GM18507 (cell line): ENCODE measurements around the gene SND1.
A peak's percentile ranks its signal among the peaks of the same experiment; 100 is the strongest.
"Not testable (repeated sequence)": the region's sequence is repeated elsewhere in the genome, so short reads cannot be mapped to it uniquely, and the experiment has no call there.

ENCODE experiments used
- DNase-seq: peaks from one replicate; pipeline ENCODE4 v3.0.0; 2011; ENCODE audit warnings: low read depth; ENCODE audit not compliant: insufficient read length; ENCODE audit errors: extremely low spot score
- FAIRE-seq: peaks from 2 replicates; lab custom pipeline; 2011; peaks lifted over from hg19 to GRCh38; lab: Jason Lieb, UNC

Gene SND1

DNA sequence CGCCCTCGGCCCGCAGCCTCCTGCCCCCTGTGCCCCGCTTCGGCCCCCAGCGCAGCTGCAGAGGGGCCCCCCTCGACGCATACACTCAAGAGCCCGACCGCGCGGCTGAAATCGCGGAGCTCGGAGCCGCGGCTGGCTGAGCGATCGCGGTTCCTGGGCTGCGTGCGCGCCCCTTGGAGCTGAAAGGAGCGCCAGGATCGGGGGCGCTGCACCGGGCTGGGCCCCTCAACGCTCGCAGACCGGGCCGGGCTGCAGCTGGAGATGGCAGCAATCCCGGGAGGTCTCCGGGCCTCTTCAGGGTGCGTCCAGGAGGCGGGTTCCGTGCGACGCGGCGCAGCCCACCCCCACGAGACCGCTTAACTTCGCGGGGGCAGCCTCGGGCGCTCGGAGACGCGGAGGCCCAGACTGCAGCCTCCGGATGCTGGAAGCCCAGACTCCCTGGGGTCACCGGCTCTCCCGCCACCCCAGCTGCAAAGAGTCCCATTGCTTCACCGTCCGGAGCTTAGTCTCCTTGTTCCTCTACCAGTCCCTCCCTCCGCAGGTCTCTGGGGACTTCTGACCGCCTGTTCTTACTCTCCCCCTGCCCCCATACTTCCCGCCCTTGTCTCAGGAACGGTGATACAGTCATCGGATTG lies 452.2 kb downstream of the SND1 start:
- peak; percentile 38 for DNase-seq

DNA sequence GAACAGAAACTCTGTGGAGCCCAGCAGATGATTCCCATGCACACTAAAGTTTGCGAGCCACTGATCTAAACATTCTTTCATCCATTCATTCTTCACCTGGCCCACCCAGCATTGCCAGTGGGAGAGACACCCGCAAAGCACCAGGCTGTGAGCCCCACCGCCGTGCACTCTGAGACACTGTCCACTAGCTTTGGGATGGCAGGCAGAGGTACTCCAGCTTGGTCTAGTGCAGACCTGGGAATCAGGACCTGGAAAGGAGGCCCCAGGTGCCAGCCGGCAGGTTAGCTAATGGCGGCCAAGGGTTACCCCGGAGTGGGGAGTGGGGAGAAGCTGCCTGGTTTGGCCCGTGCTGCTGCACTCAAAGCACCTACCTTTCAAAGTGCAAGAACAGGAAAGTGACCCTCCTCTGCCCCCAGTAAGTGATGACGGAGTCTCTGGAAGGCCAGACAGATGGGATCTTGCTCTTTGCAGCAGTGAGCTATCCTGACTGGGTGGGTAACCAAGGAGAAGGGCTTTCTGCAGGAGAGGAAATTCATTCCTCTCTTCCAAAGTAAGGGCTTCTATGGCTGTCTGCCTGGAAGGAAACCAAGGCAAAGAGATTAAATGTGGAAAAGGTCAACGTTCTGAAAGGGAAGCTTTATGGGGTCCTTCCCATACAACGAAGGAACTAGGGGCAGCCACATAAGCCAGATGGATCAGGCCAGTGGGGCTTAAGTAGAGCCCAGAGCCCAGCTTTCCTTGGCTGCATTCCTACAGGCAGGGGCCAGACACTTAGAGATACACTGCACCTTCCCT lies 453.4 kb downstream of the SND1 start:
- no peak for FAIRE-seq
- no peak for DNase-seq

More for the DNA sequence above, 452.2 kb downstream of the SND1 start:
- FAIRE-seq, result no peak

DNA sequence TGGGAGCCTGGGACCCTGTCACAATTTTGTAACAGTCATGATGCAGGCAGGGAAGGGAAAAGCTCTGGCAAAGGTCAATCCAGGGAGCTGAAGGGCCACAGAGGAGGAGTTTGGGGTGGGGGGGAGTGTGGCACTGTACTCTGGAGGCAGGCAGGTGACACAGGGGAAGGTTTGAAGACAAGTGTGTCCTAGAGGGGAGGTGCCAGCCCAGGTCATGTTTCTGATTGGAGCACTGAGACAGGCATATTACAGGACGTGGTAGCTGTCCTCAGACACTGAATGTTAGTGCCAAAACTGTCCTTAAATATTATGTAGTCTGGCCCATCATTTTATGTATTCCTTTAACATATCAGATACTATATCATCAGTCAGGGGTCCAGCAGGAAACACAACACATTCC lies 454.8 kb downstream of the SND1 start:
- FAIRE-seq, result no peak
- no peak for DNase-seq

DNA sequence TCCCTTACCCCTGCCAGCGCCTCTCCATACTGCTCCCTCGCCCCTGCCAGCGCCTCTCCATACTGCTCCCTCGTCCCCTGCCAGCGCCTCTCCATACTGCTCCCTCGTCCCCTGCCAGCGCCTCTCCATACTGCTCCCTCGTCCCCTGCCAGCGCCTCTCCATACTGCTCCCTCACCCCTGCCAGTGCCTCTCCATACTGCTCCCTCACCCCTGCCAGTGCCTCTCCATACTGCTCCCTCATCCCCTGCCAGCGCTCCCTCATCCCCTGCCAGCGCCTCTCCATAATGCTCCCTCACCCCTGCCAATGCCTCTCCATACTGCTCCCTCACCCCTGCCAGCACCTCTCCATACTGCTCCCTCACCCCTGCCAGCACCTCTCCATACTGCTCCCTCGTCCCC lies 455.5 kb downstream of the SND1 start:
- not testable (repeated sequence) for DNase-seq, FAIRE-seq

DNA sequence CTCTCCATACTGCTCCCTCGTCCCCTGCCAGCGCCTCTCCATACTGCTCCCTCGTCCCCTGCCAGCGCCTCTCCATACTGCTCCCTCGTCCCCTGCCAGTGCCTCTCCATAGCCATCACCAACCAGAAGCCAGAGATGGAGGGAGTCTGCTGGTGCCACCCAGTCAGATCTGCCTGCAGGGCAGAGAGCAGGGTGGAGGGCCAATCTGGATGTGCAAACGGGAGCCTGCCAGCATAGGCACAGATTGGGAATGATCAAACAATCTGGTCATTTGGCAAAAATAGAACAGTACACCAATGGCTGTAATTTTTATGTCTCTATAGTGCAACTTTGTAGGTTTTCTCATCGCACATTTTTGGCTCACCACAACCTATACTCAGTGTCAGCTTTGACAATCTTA lies 456.1 kb downstream of the SND1 start:
- DNase-seq (no peak), FAIRE-seq (no peak)

DNA sequence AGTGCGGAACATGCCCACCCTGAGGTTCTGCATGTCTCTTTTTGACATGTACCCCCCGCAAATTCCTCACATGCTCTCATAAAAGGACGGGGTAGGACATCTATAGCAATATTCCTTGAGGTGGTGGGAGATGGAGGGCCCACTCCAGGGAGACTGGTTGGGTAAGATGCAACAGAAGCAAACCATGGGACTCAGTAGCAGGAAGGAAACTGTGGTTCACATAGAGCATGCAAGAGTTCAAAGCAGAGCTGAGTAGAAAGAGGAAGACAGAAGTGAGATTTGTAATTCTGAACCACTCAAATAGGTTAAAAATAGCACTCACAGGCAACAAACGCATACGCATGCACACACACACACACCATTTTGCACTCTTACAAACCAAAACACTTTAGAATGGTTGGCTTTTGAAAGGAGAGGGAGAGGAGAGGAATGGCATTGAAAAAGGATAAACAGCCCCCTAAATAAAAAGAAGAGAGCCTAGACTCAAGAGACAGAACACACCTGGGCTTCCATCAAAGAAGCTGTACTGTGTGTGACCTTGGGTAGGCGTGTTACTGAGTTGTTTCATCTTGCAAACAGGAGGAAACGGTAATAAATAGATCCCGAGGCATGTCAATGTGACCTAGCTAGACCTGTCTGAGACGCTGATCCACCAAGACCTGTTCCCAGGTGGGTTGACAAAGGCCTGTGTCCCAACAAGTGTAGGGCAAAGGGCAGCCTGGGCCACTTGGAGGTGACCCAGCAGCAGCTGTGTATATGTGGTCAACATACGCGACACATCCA lies 456.8 kb downstream of the SND1 start:
- DNase-seq (peak; percentile 50), FAIRE-seq (peak; percentile 89)

DNA sequence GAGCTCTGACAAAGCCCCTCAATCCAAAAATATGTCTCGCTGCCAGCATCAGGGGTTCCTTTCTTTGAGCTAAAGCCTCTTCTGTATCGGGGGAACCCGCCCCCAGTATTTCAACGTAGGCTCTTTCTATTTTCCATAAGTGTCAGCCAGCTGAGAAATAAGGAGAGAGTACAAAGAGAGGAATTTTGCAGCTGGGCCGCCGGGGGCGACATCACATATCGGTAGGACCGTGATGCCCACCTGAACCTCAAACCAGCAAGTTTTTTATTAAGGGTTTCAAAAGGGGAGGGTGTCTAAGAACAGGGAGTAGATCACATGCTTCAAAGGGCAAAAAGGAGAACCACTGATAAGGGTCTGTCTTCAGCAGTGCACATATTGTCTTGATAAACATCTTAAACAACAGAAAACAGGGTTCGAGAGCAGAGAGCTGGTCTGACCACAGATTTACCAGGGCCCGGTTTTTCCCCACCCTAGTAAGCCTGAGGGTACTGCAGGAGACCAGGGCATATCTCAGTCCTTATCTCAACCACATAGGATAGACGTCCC lies 457.5 kb downstream of the SND1 start:
- not testable (repeated sequence) for DNase-seq, FAIRE-seq

DNA sequence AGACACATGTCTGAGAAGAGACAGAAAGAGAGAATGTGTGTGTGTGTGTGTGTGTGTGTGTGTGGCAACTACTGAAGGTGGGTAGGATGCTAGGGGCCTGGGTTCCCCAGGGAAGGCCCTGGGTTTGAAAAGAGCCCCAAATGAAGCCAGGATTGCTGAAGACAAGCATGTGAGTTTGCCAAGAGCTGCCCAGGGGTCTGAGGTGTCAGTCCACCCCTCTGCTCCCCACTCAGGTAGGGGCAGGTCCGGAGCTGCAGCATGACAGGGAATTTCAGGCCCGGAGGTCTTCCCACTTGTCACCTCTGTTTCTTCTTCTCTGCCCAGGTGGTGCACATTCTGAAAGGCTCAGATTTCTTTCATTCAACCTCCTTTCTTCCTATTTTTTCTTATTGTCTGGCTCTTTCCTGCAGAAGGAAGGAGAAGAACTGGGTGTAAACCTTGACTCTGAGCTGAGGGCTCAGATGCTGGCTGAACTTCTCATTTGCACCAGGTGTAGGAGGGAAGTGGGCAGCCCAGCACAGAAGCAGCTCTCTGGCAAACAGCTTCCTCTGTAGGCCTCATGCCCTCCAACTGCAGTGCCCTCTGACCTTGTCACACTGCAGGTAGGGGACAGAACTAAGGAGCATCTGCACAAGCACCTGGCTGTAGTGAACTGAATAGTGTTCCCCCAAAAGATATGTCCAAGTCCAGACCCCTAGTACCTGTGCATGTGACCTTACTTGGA lies 458.8 kb downstream of the SND1 start:
- DNase-seq (no peak), FAIRE-seq (no peak)

DNA sequence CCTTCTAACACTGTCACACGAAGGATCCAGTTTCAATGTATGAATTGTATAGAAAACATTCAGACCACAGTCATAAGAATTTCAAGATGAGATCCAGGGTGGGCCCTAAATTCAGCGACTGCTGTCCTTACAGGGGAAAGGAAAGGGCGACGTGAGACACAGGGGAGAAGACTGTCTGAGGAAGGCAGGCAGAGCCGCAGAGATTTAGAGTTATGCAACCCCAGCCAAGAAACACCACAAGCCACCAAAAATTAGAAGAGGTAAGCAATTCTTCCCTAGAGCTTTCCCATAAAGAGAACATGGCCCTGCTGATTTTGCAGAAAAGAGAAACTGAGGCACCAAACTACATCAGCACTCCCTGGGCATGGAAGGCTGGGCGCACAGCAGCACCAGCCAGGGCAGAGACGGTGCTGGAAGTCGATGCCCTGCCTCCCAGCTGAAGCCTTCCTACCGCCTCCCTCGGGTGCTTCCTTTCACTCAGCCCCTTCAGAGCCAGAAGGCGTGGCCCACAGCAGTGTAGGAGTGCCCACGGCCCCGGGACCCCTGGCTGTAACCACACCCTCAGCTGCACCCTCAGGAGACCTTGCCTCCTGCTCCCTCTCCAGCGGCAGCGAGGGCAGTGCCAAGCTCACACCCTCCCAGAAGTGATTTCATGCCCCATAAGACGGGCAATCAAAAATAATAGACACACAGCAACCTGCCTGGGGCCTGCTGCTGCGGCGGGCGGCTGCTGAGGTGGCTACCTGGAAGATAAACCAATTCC lies 460.2 kb downstream of the SND1 start:
- FAIRE-seq (no peak), DNase-seq (no peak)

DNA sequence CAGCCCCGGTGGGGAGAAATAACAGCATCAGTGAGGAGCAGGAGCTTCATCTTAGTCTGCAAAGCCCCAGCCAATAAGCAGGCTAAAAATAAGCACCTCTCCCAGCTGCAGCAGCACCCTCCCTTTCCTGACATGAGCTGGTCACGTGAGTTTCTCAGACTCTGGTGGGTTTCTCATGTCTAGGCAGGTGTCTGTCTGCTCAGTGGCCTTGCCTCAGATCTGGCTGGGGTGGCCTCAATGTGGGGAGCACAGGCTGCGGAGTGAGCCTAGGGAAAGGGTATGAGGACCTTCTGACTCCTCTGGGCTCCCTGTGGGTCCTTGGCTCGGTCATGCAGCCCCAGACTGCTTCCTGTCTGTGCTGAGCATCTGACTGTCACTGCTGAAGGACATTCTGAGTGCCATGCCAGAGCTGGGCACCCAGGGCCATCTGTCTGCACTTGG lies 460.8 kb downstream of the SND1 start:
- no peak for DNase-seq

DNA sequence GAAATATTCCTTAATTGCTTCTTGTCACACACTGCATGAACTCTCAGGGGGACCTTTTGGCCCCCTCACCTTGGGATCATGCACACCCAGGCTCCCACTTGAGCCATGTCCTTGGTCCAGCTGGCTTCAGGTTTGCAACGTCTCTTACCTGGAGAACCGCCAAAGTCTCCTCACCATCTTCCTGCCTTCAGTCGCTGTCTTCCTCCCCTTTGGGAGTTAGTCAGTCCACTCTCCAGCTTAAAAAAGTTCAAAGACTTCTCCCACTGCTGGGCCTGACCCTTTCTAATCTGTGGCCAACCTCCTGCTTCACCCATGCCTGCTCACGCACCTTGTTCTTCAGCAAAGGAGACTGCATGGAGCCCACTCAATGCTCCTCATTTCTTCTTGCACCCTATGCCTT lies 461.8 kb downstream of the SND1 start:
- DNase-seq, result no peak
- FAIRE-seq, result no peak

More for the DNA sequence above, 460.8 kb downstream of the SND1 start:
- no peak for FAIRE-seq

DNA sequence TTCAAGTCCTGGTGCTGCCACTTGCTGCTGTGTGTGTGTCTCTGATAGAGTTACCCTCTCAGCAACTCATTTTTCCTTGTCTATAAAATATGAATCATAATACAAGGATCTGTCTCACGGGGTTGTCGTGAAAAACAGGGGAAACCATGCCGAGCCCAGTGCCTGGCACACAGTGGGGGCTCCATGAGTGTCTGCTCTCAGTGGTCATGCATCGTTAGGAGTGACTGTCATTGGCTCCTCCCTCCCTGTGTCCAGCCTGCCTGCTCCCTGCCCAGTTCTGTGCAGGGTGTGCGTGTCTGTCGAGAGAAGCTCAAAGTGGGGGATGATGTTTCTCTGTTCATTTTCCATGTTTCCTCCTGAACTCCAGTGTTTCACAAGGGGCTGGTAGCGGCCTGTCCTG lies 462.8 kb downstream of the SND1 start:
- FAIRE-seq (no peak), DNase-seq (no peak)

DNA sequence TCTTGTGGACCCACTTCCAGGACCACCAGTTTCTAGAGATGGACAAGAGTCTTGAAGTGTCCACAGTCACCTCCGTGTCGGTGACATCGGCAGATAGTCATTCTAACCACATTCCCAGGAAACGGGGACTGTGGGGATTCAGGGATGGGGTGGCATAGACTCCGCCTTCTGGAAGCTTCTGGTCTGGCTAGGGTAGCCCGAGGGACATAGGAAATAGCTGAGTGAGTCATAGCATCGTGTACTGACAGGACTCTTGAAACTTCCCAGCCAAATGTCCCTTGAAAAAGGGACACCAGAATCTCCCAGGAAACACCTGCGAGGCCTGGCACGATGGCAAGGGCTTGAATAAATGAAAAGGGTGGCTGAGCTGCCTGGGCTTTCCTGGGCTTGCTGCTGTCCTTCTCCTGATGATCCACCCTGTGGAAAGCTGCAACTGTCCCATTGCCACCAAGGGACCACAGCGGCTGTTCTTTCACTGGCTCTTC lies 463.4 kb downstream of the SND1 start:
- FAIRE-seq (no peak), DNase-seq (no peak)

DNA sequence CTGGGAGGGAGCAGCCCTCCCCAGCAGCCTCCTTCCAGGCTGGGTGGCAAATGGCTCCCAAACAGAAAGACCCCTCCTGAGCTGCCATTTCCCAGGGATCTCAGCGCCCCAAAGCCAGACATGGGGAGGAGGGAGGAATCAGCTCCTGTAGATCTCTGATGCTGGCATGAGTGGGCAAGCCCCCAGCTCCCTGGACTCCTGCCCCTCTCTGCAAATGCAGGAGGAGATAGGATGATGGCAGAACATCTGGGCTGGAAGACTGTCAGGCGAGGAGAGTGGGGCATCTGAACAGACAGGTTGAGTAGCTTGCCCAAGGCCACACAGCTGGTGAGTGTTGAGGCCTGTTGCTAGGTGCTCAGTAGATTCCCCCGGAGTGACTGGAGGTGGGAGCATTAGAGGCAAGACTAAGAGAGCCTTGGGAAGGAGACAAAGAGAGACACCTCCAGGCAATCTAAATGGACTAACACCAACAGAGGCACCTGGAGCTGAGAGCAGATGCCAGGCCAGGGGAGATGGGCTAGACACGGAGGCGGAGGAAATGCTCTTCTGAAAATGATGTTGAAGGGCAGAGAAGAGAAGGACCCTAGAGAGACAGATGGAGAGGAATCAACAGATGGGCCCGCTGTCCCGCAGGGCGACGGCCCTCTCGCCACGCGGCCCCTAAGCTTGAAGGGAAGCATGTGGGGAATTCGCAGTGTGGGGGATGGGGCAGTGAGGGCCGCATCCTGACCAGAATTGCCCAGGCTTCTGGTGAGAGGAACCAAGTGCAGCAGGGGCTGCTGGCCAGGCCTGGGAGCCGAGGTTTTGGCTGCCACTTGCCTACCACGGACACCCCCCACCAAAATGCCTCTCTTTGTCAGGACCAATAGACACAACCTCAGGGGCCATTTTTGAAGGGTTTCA lies 464.1 kb downstream of the SND1 start:
- FAIRE-seq, result no peak

DNA sequence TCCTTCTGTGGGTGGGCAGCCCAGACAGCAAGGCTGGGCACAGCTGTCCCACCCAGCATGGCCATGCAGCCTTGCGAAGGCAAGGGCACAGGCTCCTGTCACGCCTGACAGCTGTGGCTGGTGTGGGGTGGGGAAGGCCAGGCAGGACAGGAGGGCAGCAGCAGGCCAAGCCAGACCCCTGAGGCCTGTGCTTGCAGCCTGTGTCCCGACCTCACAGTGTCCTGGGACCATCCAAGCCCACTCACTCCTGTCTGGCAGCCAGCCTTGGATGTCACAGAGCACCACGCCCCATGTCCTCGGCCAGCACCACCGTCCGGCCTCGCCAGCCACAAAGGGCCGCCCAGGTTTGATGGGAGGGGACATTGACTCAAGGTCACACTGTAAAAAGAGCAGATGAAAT lies 464.7 kb downstream of the SND1 start:
- DNase-seq (no peak), FAIRE-seq (no peak)

More for the DNA sequence above, 464.1 kb downstream of the SND1 start:
- DNase-seq, result no peak

DNA sequence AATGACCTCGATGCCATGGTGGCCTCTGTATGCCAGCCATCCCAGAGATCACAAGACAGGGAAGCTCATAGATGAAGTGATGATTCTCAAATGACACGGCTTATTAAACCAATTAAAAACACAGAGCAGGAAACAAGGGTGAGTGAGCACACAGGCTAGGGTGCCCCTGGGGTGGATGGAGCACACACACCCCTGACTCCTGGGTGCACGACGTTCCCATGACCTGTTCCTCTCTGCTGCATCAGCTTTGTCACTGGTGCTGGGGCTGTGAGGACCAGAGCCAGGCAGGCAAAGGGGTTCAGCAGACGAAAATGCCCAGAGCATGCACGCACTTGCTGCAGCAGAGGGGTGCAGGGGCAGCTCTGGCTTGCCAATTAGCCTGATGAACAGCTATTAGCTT lies 465.7 kb downstream of the SND1 start:
- no peak for DNase-seq
- FAIRE-seq, result no peak

DNA sequence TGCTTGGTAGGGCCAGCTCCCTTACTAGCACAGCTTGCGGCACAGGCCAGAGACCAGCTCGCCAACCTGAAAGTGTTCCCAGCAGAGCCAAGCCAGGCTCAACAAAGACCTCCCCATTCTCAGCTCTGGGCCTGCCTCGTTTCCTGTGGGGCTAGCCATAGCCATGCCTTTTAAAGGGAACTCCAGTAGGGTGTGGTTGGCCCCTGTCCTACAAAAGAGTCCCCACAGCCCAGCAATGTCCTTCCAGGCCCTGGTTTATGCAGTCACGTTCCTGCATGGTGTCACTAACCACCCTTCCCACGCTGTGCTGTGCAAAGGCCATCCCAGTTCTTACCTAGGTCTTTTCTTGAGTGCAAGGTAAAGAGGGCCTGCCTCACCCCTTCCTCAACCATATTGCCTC lies 467.0 kb downstream of the SND1 start:
- no peak for DNase-seq
- no peak for FAIRE-seq

DNA sequence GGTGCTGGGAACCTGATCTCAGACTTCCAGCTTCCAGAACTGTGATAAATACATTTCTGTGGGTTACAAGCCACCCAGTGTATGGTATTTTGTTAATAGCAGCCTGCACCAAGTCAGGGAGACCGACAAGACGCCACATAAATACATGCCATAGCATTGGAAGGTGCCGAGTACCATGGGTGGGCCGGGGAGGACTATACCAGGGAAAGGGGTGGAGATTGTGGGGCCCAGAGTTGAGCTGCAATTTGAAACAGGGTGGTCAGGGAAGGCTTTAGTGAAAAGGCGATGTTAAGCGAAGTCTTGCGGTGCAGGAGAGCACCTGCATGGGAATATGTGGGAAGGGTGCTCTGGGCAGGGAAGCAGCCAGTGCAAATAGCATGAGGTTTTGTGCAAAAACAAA lies 468.1 kb downstream of the SND1 start:
- FAIRE-seq (no peak), DNase-seq (no peak)
